Subcutaneous adipose tissue (tissue), 4 donors: ENCODE data around the gene TUT4. TPM values are rescaled to one million over a fixed set of nuclear protein-coding genes. Genes with fewer than 3 reads are reported as not detected.

Source experiments
- total RNA-seq, 4 donors: library from RNA; depleted of rRNA; stranded (reverse); fragments of >200 nt; gene quantifications; one replicate each; pipeline ENCODE4 v1.1.0, GENCODE V29; 2016
- TF ChIP-seq, protein P1 (sequence below): fragments of 450-650 bp; IDR thresholded peaks from one replicate; pipeline ENCODE4 v1.5.1; 2016; ENCODE audit warnings: low read depth, mild to moderate bottlenecking, control low read depth, antibody characterized with exemption, moderate library complexity

The TUT4 gene
- total RNA-seq, 4 donors from 2014 or later = 37.1 to 52.2 (median 43.6) TPM

DNA sequence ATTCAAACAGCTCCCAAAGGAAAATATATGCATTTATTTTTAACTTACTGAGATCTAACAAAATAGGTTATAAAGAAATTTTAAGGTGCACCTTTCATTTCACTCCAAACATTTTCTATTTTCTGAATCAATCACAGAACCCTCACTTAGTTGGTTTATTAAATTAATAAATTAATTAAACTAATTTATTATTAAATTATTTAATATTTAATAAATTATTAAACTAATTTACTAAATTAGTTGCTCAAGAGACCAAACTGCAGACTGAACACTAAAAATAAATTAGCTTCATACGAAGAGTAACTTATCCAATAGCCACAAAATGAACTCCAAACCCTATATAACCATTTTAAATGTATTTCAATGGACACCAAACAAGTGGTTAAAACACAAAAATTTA lies 80.5 kb downstream of the TUT4 start:
- TF ChIP-seq, protein P1, sequence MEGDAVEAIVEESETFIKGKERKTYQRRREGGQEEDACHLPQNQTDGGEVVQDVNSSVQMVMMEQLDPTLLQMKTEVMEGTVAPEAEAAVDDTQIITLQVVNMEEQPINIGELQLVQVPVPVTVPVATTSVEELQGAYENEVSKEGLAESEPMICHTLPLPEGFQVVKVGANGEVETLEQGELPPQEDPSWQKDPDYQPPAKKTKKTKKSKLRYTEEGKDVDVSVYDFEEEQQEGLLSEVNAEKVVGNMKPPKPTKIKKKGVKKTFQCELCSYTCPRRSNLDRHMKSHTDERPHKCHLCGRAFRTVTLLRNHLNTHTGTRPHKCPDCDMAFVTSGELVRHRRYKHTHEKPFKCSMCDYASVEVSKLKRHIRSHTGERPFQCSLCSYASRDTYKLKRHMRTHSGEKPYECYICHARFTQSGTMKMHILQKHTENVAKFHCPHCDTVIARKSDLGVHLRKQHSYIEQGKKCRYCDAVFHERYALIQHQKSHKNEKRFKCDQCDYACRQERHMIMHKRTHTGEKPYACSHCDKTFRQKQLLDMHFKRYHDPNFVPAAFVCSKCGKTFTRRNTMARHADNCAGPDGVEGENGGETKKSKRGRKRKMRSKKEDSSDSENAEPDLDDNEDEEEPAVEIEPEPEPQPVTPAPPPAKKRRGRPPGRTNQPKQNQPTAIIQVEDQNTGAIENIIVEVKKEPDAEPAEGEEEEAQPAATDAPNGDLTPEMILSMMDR = no peak

DNA sequence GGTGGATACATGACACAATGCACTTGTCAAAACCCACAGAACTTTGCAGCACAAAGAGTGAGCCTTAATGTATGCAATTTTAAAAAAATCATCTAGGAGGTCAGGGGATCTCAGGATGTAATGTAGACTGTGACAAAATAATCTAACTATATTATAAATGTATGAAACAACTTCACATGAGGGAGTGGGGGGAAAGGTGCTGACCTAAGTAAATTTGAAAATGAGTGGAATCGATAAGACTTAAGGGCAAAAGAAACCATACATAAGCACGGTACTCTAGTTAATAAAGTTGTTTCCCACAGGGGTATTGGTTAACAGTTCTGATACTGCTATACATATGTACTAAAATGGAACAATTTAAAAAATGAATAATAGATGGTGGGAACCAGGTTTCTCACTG lies 83.8 kb downstream of the TUT4 start:
- TF ChIP-seq, protein P1 = no peak

DNA sequence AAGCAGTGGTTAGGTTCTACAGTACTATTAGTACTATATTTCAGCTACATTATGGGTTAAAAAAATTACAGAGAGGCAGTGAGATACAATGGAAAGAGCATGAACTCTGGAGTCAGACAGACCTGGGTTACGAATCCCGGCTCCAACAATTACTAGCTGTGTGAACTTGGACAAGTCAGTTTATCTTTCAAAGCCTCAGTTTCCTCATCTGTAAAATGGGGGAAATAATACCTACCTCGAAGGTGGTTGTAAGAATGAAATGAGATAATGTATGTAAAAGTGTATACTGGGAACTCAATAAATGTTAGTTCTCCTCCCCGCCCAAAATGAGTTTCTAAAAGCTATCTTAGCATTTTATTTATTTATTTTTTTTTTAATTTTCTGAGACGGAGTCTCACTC lies 89.0 kb downstream of the TUT4 start:
- TF ChIP-seq, protein P1 = no peak

DNA sequence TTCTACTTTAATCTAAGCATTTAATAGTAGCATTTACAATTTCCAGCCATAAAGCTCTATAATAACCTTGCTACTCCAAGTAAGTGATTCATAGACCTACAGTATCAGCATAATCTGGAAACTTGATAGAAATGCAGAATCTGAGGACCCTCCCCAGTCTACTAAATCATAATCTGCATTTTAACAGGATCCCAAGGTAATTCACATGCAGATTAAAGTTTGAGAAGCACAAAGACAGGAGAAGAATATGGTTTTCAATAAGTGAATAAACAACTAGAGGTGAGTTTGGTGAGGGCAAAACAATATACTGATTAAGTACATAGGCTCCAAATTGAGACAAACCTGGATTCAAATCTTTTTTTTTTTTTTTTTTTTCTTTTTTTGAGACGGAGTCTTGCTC lies 91.1 kb downstream of the TUT4 start:
- TF ChIP-seq, protein P1 = no peak

DNA sequence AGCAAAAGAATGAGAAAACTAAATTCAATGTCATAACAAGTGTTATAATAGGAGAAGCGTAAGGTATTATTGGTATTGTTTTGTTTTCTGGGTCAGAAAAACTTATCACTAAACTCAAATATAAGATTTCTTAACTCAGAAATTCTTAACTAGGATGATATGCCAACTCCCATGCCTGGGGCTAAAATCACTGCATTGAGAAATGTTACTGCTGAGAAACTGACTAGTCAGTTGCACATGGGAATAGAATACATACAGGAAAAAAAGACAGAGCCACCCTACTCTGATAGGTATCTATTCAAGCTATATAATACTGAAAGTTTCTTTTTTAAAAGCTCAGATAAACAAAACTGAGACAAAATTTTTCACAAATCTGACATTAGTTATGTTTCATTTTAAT lies 92.2 kb downstream of the TUT4 start:
- TF ChIP-seq, protein P1 = no peak

DNA sequence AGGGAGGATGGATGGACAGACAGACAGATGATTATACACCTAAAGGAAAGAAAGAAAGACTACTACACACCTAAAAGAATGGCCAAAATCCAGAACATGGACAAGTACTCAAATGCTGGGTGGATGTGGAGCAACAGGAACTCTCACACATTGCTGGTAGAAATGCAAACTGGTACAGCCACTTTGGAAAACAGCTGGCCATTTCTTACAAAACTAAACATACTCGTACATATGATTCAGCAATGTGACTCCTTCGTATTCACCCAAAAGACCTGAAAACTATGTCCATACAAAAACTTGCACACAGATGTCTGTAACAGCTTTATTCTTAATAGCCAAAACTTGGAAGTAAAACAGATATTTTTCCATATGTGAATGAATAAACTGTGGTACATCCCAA lies 97.2 kb downstream of the TUT4 start:
- TF ChIP-seq, protein P1 = no peak

DNA sequence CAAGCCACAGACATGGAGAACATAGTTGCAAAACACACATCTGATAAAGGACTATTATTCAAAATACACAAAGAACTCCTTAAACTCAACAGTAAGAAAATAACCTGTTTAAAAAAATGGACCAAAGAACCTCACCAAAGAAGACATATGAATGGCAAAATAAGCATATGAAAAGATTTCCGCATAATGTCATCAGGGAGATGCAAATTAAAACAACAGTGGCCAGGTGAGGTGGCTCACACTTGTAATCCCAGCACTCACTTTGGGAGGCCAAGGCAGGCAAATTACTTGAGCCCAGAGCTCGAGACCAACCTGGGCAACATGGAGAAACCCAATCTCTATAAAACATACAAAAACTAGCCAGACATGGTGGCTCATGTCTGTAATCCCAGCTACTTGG lies 98.1 kb downstream of the TUT4 start:
- TF ChIP-seq, protein P1 = no peak
